Activated T-cell treated with anti-CD3 and anti-CD28 coated beads, Interleukin-2, amount 50 U/mL, for 24 hours (primary cell): ENCODE measurements around the gene LSM12.
"Not testable (repeated sequence)": the region's sequence is repeated elsewhere in the genome, so short reads cannot be mapped to it uniquely, and the experiment has no call there.

Experiments used
- DNase-seq: peaks from one replicate; pipeline ENCODE4 v3.0.0-alpha.2; 2020
- H3K27ac Mint-ChIP-seq: 2 replicates; pipeline ENCODE4 v1.8.0; 2020; ENCODE audit warnings: mild to moderate bottlenecking, mixed read lengths
- H3K27me3 Mint-ChIP-seq: 2 replicates; pipeline ENCODE4 v1.8.0; 2020; ENCODE audit warnings: mixed read lengths
- H3K36me3 Mint-ChIP-seq: 2 replicates; pipeline ENCODE4 v1.8.0; 2020; ENCODE audit warnings: low read depth, mixed read lengths
- H3K4me1 Mint-ChIP-seq: 2 replicates; pipeline ENCODE4 v1.8.0; 2020; ENCODE audit warnings: low read depth, mixed read lengths
- H3K4me3 Mint-ChIP-seq: 2 replicates; pipeline ENCODE4 v1.8.0; 2020; ENCODE audit warnings: mild to moderate bottlenecking, moderate library complexity, mixed read lengths
- H3K9me3 Mint-ChIP-seq: 2 replicates; pipeline ENCODE4 v1.8.0; 2020; ENCODE audit warnings: mixed read lengths

Gene LSM12

GRCh38 chr17:44005527-44006271, 60.8 kb downstream of the LSM12 start:
- Mint-ChIP-seq H3K4me1 (peaks cover 26% of the 10 kb centered on the region), H3K27ac (peak overlapping the region; percentile 76), H3K9me3 (no peaks in the 10 kb centered on the region), H3K4me3 (peak overlapping the region; percentile 82), H3K27me3 (peaks cover 26% of the 10 kb centered on the region), H3K36me3 (peaks cover 11% of the 10 kb centered on the region)
- DNase-seq: peak; percentile 59

- Mint-ChIP-seq H3K4me3 (no peak overlapping the region), H3K9me3 (no peaks in the 10 kb centered on the region), H3K4me1 (peaks cover 26% of the 10 kb centered on the region), H3K27ac (no peak overlapping the region), H3K36me3 (peaks cover 6% of the 10 kb centered on the region), H3K27me3 (peaks cover 26% of the 10 kb centered on the region)
- DNase-seq: peak; percentile 53
Observed at GRCh38 chr17:44004761-44005526, 61.5 kb downstream of the LSM12 start.

- no peak for DNase-seq
- no peaks in the 10 kb centered on the region for H3K9me3 Mint-ChIP-seq
- peaks cover 26% of the 10 kb centered on the region for H3K4me1 Mint-ChIP-seq
- peaks cover 26% of the 10 kb centered on the region for H3K27me3 Mint-ChIP-seq
- H3K36me3 Mint-ChIP-seq: peaks cover under 1% of the 10 kb centered on the region
- H3K4me3 Mint-ChIP-seq: no peak within 1 kb of the TSS
- no peak within 1 kb of the TSS for H3K27ac Mint-ChIP-seq
Observed at GRCh38 chr17:44004077-44004760, 62.3 kb downstream of the LSM12 start, which contains the start of gene NAGS. NAGS (plus strand) TSS chr17:44004622; CDS start chr17:44004664, 42 bp downstream.

GRCh38 chr17:44002141-44002848, 64.2 kb downstream of the LSM12 start:
- Mint-ChIP-seq H3K9me3 (no peaks in the 10 kb centered on the region), H3K4me3 (no peak overlapping the region), H3K4me1 (peaks cover 12% of the 10 kb centered on the region), H3K36me3 (no peaks in the 10 kb centered on the region), H3K27ac (no peak overlapping the region), H3K27me3 (peaks cover 25% of the 10 kb centered on the region)
- DNase-seq: no peak

GRCh38 chr17:44001461-44001920, 65.0 kb downstream of the LSM12 start:
- peaks cover 8% of the 10 kb centered on the region for H3K4me1 Mint-ChIP-seq
- H3K9me3 Mint-ChIP-seq: no peaks in the 10 kb centered on the region
- no peak for DNase-seq
- no peaks in the 10 kb centered on the region for H3K36me3 Mint-ChIP-seq
- peaks cover 26% of the 10 kb centered on the region for H3K27me3 Mint-ChIP-seq
- no peak overlapping the region for H3K27ac Mint-ChIP-seq
- H3K4me3 Mint-ChIP-seq: no peak overlapping the region

GRCh38 chr17:44000871-44001460, 65.5 kb downstream of the LSM12 start:
- Mint-ChIP-seq H3K27me3 (peaks cover 26% of the 10 kb centered on the region), H3K9me3 (no peaks in the 10 kb centered on the region), H3K36me3 (no peaks in the 10 kb centered on the region), H3K4me1 (peaks cover 3% of the 10 kb centered on the region), H3K27ac (no peak overlapping the region), H3K4me3 (no peak overlapping the region)
- DNase-seq: no peak

GRCh38 chr17:44000141-44000860, 66.2 kb downstream of the LSM12 start:
- no peak overlapping the region for H3K4me3 Mint-ChIP-seq
- DNase-seq: no peak
- peaks cover 1% of the 10 kb centered on the region for H3K4me1 Mint-ChIP-seq
- no peak overlapping the region for H3K27ac Mint-ChIP-seq
- no peaks in the 10 kb centered on the region for H3K36me3 Mint-ChIP-seq
- no peaks in the 10 kb centered on the region for H3K9me3 Mint-ChIP-seq
- H3K27me3 Mint-ChIP-seq: peaks cover 22% of the 10 kb centered on the region

GRCh38 chr17:43999024-43999423, 67.4 kb downstream of the LSM12 start:
- Mint-ChIP-seq H3K4me1 (peaks cover 4% of the 10 kb centered on the region), H3K27ac (no peak overlapping the region), H3K27me3 (peaks cover 27% of the 10 kb centered on the region), H3K9me3 (no peaks in the 10 kb centered on the region), H3K4me3 (no peak overlapping the region), H3K36me3 (no peaks in the 10 kb centered on the region)
- no peak for DNase-seq

- DNase-seq: no peak
- Mint-ChIP-seq H3K4me1 (peaks cover 4% of the 10 kb centered on the region), H3K4me3 (no peak overlapping the region), H3K9me3 (no peaks in the 10 kb centered on the region), H3K36me3 (no peaks in the 10 kb centered on the region), H3K27ac (no peak overlapping the region), H3K27me3 (peaks cover 27% of the 10 kb centered on the region)
Observed at GRCh38 chr17:43998552-43998951, 67.9 kb downstream of the LSM12 start.

GRCh38 chr17:43997180-43997579, 69.3 kb downstream of the LSM12 start:
- H3K9me3 Mint-ChIP-seq, DNase-seq, H3K4me3 Mint-ChIP-seq, H3K36me3 Mint-ChIP-seq, H3K27ac Mint-ChIP-seq, H3K4me1 Mint-ChIP-seq: not testable (repeated sequence)
- H3K27me3 Mint-ChIP-seq: peaks cover 31% of the 10 kb centered on the region

GRCh38 chr17:43995150-43995471, 71.4 kb downstream of the LSM12 start:
- DNase-seq: no peak

GRCh38 chr17:43994272-43995149, 72.0 kb downstream of the LSM12 start:
- Mint-ChIP-seq H3K27ac (no peak overlapping the region), H3K4me1 (peaks cover 4% of the 10 kb centered on the region), H3K27me3 (peaks cover 31% of the 10 kb centered on the region), H3K4me3 (peak overlapping the region; percentile 15), H3K36me3 (no peaks in the 10 kb centered on the region), H3K9me3 (no peaks in the 10 kb centered on the region)
- peak; percentile 81 for DNase-seq

More at GRCh38 chr17:43995150-43995471, 71.4 kb downstream of the LSM12 start:
- H3K27ac Mint-ChIP-seq: no peak overlapping the region
- H3K9me3 Mint-ChIP-seq: no peaks in the 10 kb centered on the region
- H3K27me3 Mint-ChIP-seq: peaks cover 31% of the 10 kb centered on the region
- H3K36me3 Mint-ChIP-seq: no peaks in the 10 kb centered on the region
- H3K4me3 Mint-ChIP-seq: no peak overlapping the region
- H3K4me1 Mint-ChIP-seq: peaks cover 4% of the 10 kb centered on the region

GRCh38 chr17:43992641-43993040, 73.8 kb downstream of the LSM12 start:
- Mint-ChIP-seq H3K4me1 (peaks cover 4% of the 10 kb centered on the region), H3K9me3 (no peaks in the 10 kb centered on the region), H3K4me3 (no peak overlapping the region), H3K27me3 (peaks cover 31% of the 10 kb centered on the region), H3K27ac (no peak overlapping the region), H3K36me3 (no peaks in the 10 kb centered on the region)
- no peak for DNase-seq
